Measurements from ENCODE around the gene LSR.

Gene LSR

GRCh38 chr19:35273686-35274259, 25.0 kb downstream of the LSR start:
- H3K4me1 ChIP-seq (ENCODE audit: control insufficient read depth, insufficient read depth, low read length), result peaks cover 7% of the 10 kb centered on the region
- ChIA-PET POLR2A (interaction anchor here (1.3 kb wide), 1 partner anchor 149 kb away, joined by 3 read pairs; no protein-coding TSS in a partner anchor), CTCF (interaction anchor here (0.6 to 3.8 kb wide), 6 partner anchors 13 to 393 kb away, joined by 3 to 17 read pairs (median 4); no protein-coding TSS in a partner anchor)
- no peak overlapping the region for H3K4me3 ChIP-seq (ENCODE audit: low read depth, low read length)
- TF ChIP-seq PBX3 (CRISPR knock-in tag; IDR thresholded peaks at IDR 0.05), result no peak
- no peak for TF ChIP-seq ZNF37A (tag by site-specific recombination; IDR thresholded peaks at IDR 0.05)
- TF ChIP-seq, protein P1, sequence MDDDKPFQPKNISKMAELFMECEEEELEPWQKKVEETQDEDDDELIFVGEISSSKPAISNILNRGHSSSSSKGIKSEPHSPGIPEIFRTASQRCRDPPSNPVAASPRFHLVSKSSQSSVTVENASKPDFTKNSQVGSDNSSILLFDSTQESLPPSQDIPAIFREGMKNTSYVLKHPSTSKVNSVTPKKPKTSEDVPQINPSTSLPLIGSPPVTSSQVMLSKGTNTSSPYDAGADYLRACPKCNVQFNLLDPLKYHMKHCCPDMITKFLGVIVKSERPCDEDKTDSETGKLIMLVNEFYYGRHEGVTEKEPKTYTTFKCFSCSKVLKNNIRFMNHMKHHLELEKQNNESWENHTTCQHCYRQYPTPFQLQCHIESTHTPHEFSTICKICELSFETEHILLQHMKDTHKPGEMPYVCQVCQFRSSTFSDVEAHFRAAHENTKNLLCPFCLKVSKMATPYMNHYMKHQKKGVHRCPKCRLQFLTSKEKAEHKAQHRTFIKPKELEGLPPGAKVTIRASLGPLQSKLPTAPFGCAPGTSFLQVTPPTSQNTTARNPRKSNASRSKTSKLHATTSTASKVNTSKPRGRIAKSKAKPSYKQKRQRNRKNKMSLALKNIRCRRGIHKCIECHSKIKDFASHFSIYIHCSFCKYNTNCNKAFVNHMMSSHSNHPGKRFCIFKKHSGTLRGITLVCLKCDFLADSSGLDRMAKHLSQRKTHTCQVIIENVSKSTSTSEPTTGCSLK (tag by site-specific recombination; IDR thresholded peaks at IDR 0.05), result no peak
- TF ChIP-seq ZNF548 (tag by site-specific recombination; IDR thresholded peaks at IDR 0.05), result no peak
- no peak for TF ChIP-seq ZNF843 (tag by site-specific recombination; IDR thresholded peaks at IDR 0.05)
- TF ChIP-seq ZFP41 (tag by site-specific recombination; IDR thresholded peaks at IDR 0.05; ENCODE audit: borderline replicate concordance), result no peak
- TF ChIP-seq OVOL3 (tag by site-specific recombination; IDR thresholded peaks at IDR 0.05), result no peak
- TF ChIP-seq ZNF140 (tag by site-specific recombination; IDR thresholded peaks at IDR 0.05), result no peak
- TF ChIP-seq PRDM10 (tag by site-specific recombination; IDR thresholded peaks at IDR 0.05), result no peak
- no peak for TF ChIP-seq ZNF510 (tag by site-specific recombination; IDR thresholded peaks at IDR 0.05; ENCODE audit: insufficient replicate concordance)
- no peak for TF ChIP-seq SETDB1 (IDR thresholded peaks at IDR 0.05; ENCODE audit: insufficient read length, low read length)
- TF ChIP-seq, protein P2, sequence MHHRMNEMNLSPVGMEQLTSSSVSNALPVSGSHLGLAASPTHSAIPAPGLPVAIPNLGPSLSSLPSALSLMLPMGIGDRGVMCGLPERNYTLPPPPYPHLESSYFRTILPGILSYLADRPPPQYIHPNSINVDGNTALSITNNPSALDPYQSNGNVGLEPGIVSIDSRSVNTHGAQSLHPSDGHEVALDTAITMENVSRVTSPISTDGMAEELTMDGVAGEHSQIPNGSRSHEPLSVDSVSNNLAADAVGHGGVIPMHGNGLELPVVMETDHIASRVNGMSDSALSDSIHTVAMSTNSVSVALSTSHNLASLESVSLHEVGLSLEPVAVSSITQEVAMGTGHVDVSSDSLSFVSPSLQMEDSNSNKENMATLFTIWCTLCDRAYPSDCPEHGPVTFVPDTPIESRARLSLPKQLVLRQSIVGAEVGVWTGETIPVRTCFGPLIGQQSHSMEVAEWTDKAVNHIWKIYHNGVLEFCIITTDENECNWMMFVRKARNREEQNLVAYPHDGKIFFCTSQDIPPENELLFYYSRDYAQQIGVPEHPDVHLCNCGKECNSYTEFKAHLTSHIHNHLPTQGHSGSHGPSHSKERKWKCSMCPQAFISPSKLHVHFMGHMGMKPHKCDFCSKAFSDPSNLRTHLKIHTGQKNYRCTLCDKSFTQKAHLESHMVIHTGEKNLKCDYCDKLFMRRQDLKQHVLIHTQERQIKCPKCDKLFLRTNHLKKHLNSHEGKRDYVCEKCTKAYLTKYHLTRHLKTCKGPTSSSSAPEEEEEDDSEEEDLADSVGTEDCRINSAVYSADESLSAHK (tag by site-specific recombination; IDR thresholded peaks at IDR 0.05), result no peak
- TF ChIP-seq ZNF350 (tag by site-specific recombination; IDR thresholded peaks at IDR 0.05), result no peak
- TF ChIP-seq REPIN1 (tag by site-specific recombination; IDR thresholded peaks at IDR 0.05; ENCODE audit: low read depth), result no peak
- no peak for TF ChIP-seq RBAK (tag by site-specific recombination; IDR thresholded peaks at IDR 0.05)
- no peak for TF ChIP-seq ZNF48 (tag by site-specific recombination; IDR thresholded peaks at IDR 0.05)
- no peak for TF ChIP-seq ZNF175 (tag by site-specific recombination; IDR thresholded peaks at IDR 0.05)
- no peak for TF ChIP-seq ZNF114 (tag by site-specific recombination; IDR thresholded peaks at IDR 0.05)
- no peak for TF ChIP-seq ZNF416 (tag by site-specific recombination; IDR thresholded peaks at IDR 0.05)
- no peaks in the 10 kb centered on the region for H3K9me3 ChIP-seq (ENCODE audit: control insufficient read depth, insufficient read depth, low read depth, low read length)
- peaks cover 73 to 88% of the 10 kb centered on the region in 2 experiments for H3K36me3 ChIP-seq (ENCODE audit: control insufficient read depth in 2 of 2, insufficient read depth in 1 of 2, low read length in 2 of 2)
- H3K27ac ChIP-seq (ENCODE audit: extremely low read depth, low read depth, low read length), result no peak overlapping the region
